GM21529 (cell line): ENCODE measurements around the gene CALM1.
A peak's percentile ranks its signal among the peaks of the same experiment; 100 is the strongest.

ENCODE experiments used
- ATAC-seq: cut with Tn5 transposase; IDR thresholded peaks from one replicate; pipeline ENCODE4 v1.9.1; 2021; ENCODE audit not compliant: unreplicated experiment

The CALM1 gene

DNA sequence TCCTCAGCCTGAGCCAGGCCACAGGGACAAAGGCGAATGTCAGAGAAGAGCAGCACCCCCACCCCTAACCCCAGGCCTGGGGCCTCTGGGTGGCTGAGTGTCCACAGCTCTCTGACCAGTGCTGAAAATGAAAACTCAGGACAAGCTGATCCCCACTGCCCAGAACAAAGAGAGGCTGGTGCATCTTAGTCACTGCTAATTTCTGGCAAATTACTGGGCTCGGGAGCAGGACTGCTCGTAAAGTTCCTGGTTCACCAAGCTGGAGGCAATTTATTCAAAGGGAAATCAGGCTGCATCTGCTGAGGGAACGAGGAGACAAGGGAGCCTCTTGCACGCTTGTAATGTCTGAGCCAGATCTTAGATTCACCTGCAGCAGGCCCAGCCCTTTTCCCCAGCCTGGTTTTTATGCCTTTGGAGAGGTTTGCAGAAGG lies 43.2 kb downstream of the CALM1 start:
- ATAC-seq, result no peak

DNA sequence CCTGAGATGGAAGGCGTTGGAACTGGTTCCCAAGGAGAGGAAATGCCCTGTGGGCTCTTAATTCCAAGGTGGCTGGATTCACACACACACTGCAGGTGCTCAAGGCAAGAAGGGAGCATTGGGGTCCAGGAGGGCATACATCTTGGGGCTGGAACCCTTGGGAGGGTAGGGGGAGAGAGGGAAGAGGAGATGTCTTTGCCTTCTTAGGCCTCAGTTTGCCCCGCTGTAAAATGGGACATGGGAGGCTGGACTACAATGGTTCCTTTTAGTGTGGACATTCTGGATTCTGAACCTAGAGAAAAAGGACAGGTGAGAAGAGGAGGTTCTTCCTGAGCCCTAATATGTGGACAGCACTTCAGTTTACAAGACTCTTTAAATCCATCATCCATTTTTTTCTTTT lies 43.8 kb downstream of the CALM1 start:
- ATAC-seq, result no peak

DNA sequence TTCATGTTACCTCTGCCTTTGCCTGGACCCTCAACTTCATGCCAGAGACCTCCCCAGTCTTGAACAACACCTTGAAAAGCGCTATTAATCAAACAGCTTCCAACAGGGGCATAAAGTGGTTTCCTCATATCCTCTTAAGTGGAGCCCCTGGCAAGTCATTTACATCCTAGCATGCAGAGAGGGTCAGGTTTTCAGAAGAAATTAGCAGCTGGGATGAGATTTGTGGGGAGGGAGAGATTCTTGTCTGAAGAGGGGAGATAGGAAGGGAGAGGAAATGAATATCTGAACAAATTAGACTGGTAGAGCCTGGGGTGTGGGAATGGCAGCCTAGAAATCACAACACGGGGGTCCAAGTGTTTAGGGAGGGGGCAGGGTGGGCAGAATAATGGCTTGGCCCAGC lies 45.6 kb downstream of the CALM1 start:
- ATAC-seq, result no peak

DNA sequence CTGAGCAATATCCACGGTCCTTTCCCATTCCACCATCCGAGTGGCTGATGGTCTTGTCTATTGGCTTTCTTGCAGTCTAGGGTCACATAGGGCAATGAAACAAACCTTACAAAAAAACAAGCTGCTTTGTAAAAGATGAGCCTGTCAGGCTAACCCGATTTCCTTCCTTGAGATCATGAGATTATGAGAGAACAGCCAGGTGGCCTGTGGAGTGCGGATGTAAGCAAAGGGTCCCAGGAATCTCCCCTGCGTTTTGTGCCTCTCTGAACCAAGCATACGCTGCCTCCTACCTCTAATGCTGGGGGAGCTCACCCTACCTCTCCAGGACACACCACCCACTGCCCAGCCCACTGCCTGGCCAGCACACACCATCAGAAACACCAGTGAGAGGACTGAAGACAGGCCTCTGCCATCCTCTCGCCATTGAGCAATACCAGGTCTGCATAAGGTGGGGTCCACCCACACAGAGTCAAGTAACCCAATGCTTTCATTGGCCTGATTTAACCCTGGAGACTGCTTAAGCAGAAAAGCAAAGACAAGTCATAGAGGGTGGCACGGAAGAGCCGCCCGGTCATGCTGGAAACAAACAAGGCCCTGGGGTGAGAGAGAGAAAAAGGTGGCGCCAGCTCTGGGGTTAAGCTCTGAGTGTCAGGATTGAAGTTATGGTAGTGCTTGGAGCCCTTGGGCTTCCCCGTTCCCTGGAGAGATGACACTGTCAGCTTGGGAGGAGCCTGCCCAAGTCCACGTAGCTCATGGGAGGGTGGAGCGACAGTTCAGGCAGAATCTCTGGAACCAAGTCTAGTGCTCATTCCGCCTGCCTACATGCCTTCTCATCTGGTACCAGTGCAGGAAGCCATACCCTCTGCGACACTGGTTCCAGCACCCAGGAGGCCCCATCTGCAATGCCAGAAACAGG lies 46.6 kb downstream of the CALM1 start:
- ATAC-seq, result no peak

DNA sequence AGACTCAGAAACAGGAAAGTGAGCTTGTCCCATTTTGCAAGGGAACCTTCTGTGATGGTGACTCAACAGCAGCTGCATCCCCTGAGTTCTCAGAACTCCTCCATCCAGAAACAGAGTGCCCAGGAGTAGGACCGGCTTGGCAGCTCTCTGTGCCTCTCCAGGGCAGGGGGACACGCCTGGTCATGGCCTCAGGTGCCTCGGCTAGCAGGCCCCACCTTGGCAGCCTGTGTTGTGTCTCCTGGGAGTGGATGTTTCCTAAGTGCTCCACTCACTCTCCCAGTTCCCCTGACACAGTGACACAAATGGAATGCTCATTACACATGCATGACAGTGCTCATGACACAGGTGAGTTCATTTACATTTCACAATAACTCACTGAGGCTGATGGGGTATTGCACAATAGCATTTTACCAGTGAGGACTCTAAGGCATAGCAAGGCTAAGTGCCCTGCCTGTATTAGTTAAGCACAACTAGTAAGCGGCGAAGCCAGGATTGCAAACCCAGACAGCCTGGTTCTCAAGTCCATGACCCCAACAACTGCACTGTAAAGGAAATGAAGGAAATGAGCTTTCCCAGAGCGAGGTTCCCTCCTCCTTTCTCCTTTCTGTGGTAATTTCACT lies 47.4 kb downstream of the CALM1 start:
- ATAC-seq, result no peak

DNA sequence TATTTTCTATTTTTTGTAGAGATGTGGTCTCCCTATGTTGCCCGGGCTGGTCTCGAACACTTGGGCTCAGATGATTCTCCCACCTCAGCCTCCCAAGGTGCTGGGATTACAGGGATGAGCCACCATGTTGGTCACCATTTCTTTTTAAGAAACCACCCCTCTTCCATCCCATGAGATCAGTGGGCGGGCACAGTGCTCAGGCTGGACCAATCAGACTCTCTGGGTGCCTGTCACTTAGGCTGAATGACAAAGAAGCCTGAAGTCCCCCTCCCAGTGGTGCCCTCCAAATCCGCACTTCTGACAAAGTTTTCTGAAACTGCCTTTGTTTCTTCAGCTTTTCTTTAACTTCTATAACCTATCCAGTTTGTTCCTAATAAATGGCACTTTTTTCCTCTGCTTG lies 48.2 kb downstream of the CALM1 start:
- no peak for ATAC-seq

DNA sequence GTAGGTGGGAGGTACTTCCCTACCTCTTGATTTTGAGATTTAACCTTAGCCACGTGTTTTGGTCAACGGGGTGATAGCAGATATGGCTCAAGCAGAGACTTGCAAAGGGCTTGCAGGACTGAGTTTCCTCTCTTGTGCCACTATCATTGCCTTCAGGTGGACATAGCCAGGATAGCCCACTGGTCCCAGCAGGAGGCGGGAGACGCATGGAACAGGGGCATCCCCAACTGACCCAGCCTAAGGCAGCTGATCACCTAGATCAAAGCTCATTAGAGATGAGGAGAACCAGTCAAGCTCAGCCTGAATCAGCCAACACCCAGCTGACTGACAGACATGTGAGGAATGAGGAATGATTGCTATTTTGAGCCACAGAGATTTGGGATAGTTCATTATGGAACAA lies 49.6 kb downstream of the CALM1 start:
- ATAC-seq, result no peak

DNA sequence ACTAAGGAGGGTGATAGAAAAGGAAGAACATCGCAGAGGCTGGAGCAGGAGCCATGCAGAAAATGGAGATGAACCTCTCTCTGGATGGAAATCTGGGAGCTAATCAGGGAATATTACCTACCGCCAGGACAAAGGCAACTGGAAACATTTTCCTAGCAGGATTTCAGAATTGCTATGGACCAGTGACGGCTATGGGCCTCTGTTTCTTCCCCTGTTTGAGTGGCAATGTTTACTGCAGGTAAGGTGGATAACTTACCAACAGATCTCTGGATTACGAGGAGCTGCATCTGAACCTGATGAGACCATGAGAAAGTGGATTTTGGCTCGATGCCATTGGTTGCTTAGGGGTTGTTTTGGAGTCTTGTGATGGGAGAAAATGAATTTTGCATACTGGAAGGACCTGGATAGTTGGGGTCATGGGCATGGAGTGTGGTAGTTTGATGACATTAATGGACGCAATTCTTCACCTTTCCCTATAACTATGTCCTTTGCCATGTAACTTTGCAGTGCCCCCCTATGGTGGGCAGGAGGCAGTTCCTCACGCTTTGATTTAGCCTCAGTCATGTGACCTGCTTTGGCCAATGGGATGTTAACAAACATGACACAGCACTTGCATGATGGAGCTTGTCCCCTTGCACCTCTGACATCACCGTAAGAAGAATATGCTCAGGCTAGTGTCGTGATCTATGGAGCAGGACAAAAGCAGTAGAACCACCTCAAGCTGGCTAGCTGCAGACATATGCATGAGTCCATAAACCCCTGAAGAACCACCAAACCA lies 51.1 kb downstream of the CALM1 start:
- no peak for ATAC-seq

DNA sequence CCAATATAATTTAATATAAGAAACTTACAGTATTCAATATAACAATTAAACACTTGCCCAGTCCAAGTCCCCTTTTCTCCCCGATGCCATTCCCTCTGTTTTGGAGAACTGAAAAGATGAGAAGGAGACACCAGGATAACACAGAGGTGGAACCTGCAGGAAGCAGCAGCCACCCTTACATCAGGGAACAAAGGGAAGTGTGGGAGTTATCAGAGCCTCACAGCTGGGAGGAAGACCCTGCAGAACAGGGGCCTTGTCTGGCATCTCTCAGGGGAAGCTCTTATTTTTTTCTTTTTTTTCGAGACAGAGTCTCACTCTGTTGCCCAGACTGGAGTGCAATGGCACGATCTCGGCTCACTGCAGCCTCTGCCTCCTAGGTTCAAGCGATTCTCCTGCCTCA lies 52.6 kb downstream of the CALM1 start:
- no peak for ATAC-seq

DNA sequence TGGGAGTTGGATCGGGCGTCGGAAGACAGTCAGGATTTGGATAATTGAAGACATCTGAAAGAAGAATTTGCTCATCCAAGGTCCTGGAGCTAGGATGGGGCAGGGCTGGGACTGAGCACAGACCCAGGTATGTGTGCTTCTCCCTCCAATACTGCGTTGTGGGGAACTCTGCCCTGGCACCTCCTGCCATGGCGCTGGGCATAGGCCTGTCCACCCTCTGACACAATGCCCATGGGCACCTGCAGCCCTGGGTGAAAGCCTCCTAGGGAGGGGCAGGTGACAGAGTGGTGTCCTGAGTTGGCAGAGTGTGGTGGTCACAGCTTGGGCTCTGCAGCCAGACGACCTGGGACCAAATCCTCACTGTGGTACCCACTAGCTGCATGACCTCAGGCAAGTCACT lies 53.3 kb downstream of the CALM1 start:
- ATAC-seq, result no peak

DNA sequence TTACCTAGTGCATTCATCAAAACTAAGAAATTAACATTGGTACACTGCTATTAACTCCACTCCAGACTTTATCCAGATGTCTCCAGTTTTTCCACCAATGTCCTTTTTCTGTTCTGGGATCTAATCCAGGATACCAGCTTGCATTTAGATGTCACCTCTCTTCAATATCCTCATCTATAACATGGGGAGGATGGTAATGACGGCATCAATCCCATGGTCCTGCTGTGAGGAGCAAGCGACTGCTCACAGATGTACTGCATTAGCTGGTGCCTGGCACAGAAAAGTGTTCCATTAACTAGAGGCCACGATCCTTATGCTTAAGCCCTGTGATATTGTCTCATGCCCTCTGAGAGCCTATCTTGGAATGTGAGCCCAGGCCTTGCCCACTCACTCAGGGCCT lies 53.8 kb downstream of the CALM1 start:
- ATAC-seq, result no peak

DNA sequence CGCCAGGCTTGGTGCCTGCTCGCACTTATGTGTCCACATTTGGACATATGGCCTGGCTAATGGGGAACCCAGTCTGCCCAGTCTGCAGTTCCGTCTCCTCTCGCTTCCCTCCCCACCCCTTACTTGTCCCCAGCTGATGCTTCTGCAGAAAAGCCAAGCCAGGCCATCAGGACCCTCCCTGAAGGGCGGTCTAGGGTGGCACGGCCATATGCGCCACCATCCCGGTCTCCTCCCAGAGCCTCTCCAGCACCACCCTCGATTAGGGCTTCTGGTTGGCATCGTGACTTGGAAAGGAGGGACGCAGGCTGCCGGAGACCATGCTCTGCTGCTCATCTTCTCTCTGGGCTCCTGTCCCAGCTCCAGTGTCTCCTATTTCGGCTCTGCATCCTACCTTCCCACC lies 54.6 kb downstream of the CALM1 start:
- no peak for ATAC-seq

DNA sequence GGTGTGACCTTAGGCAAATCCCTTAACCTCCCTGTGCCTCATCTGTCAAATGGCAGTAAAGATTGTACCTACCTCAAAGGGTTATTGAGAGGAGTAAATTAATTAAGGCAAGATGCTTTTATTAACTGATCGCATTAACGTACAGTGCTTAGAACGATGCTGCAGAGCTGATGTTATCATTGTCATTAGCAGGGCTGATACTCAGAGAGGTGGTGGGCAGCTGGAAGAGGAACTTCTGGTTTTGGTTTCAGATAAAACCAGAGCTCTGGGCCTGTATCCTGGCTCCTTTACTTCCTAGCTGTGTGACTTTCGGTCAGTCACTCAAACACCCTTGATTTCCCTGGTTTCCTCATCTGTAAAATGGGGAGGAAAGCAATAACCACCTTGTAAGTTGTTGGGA lies 55.1 kb downstream of the CALM1 start:
- ATAC-seq, result peak; percentile 30

DNA sequence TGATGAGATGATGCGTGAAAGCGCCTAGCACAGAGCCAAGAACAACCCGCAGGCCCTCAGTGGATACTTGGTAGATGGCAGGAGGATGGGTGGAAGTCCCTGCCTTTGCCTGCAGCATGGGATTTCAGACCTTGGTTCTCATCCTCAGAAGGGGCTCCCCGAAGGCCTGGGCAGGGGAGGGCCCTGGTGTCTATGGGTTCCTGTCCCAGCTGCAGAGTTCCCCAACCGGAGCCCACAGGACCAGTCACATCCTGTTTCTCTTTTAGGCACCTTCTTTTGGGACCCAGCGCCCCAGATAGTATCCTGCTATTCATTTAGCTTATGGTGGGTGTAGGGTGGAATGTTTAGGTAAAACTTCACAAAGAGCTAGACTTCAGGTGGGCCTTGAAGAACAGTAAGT lies 55.5 kb downstream of the CALM1 start:
- ATAC-seq, result peak; percentile 52

DNA sequence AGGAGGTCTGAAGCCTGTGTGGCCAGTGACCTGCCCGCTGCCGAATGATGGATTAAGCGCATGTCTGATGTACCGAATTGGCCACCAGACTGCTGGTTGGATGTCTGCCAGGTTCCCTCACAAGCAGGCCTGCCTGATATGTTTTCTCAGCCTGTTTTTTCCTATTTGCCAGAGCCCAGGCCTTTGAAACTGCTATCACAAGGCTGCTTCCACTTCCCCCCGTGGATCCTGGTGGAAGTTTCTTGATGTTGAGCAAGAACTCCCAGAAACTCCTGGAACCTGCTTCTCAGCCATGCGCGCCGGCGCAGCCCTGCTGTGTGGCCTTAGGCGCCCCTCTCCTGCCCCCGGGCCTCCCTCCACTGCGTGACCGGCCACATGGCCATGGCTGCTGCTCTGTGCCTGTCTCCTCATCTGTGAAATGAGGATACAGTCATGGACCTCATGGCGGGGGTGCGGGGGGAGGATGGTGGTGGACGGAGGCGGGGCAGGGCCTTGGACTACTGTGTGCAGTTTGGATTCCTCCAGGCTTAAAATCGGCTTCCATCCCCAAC lies 56.6 kb downstream of the CALM1 start:
- ATAC-seq, result no peak

DNA sequence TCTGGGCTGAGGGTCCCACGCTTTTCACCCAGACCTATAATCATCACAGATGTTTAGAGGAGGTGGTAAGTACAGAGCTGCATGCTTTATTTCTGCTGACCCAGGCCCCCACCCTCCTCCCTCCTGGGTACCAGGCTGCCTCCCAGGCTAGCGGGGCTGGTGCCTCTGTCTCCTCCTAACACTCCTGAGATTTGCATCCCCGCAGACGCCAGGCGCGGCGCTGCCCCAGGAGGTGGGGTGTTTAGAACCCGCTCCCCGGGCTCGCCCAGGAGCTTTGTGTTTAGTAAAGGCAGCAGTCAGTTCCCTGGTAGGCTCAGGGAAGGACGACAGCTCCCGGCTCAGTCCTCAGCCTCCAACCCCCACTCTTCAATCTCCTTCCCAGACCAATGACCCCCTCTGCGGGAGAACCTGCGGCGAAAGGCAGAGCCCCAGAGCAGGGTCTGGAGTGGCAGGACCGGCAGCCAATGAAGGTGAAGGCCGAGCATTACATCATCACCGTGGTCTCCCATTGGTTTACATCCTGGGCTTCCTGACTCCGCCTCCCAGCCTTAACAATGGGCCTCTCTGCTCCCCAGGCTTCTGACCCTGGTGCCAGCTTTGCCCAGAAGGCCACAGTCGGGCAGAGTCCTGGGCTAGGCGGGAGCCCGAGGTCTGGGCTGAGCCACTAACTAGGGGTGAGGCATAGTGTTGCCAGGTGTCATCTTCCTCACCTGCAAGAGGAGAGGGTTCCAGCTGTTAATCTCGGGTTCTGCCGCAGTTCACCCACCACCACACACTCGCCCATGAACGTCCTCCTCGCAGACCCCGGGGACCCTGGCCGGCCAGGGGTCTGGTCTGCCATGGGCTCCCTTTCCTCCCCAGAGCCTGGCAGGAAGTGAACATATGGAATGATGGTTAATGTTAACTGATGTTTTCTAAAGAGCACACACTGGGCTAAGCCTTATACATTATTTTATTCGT lies 57.5 kb downstream of the CALM1 start:
- no peak for ATAC-seq

DNA sequence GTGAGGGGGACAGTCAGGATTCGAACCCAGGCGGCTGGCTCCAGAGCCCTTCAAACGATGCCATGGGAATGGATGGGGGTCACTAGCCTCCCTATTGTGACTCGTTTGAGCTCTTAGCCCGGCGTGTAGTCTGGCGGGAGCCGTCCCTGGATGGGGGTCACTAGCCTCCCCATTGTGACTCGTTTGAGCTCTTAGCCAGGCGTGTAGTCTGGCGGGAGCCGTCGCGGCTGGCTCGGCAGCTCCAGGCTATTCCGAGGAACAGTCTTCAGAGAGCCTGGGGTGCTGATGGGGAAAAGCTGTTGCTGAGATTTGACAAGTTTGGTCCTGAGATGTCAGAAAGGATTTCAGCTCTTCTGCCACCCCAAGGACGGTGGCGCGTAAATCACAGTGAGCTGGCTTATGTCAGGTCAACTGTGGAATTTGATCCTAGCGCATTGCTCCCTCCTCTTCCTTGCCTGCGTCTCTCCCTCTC lies 58.3 kb downstream of the CALM1 start:
- no peak for ATAC-seq

DNA sequence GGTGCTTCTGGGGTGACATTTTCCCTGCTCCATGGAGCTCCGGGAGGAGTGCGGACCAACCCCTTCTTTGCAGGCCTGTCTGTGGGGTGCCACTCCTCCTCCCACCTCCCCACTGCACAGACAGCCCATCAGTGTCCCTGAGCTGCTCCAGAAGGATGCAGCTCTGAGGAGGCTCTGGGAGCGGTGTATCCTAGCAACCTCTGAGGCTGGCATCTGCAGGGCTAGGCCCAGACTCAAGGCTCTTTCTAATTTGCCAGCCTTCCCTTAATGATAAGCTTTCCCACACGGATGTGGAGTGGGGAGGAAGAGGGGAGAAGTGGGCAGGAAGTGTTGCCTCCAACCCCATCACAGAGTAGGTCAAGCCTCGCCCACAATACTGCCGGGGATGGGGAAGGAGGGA lies 59.7 kb downstream of the CALM1 start:
- no peak for ATAC-seq

DNA sequence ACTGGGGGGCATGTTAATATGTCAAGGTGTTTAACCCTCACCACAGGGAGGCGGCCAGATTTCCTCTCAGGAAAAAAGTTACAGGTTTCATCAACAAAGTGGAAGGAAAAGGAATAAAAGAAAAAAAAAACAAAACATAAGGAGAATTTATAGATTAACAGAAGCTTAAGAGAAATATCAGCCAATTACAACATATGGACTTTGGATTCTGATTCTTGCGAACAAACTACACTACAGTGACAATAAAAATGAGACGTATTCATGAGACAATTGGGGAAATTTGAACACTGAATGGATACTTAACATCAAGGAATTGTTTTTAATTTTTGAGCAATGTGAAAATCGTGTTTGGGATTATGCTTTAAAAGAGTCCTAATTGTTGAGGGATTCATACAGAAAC lies 60.4 kb downstream of the CALM1 start:
- no peak for ATAC-seq
